AG09319 (cell line): ENCODE measurements around the gene SKA1.
"Not testable (repeated sequence)": the region's sequence is repeated elsewhere in the genome, so short reads cannot be mapped to it uniquely, and the experiment has no call there.

Experiments
- DNase-seq: peaks from one replicate; pipeline ENCODE4 v3.0.0-alpha.2; 2010; ENCODE audit warnings: low read depth; ENCODE audit errors: extremely low read depth
- CTCF ChIP-seq: IDR thresholded peaks from 2 replicates; pipeline ENCODE4 v1.5.1; 2011; ENCODE audit warnings: low read depth, mild to moderate bottlenecking, inconsistent platforms, low read length, moderate library complexity

SKA1 gene

DNA sequence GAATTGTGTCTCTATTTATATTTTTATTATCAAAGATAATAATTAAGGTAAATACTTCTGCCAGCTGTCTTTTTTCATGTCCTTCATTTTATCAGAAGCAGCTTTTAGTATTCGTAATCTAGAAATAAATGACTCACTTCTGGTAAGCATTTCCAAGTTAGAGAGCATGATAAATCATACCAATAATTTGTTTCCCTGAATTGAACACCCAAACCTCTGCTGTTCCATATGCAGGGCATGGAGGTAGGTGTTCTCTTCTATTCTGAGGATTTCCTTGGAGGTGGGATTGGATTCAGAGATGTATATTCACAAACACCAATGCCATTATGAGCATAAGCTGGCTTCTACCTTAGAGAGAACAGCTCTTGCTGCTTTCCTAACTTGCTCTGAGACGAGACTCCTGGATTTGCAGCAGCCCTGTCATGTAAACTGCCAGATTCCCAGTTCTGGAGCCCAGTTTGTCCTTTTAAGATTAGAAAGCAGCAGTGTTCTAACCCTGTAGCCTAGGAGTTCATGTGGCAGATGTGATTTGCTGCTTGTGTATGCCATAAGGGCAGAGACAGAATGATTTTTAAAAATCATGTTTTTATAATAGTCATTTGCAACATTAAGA, 47.5 kb downstream of the SKA1 start:
- no peak for TF ChIP-seq CTCF
- no peak for DNase-seq

DNA sequence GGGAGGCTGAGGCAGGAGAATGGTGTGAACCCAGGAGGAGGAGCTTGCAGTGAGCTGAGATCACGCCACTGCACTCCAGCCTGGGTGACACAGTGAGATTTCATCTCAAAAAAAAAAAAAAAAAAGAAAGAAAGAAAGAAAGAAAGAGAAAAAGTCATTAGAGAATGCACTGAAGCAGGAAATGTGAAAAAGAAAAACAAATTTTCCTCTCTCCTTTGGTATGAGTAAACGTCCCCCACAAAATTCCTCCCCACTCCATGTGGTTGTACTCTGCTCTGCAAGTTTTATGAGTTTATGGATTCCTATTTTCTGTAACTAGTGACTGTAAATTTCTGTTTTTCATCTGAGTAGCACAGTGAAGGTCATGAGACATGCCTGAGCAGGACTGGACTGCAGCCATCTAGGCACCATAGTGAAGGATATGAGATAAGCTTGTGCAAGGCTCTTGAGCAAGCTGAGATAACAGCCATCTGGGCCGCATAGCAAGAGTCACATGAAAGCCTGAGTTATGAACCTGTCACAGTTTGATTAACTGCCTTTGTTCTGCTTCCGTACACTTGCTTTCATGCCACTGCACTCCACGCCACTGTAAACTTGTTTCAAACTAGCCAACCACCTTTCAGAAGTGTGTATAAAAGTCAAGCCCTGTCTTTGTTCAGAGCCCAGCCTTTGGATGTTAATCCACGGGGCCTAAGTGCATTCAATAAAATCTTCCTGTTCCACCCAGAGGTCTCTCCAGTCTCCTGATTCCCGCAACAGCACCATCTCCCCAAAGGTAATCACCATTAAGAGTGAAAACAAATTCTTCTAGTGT, 50.2 kb downstream of the SKA1 start:
- TF ChIP-seq CTCF = no peak
- DNase-seq = no peak

DNA sequence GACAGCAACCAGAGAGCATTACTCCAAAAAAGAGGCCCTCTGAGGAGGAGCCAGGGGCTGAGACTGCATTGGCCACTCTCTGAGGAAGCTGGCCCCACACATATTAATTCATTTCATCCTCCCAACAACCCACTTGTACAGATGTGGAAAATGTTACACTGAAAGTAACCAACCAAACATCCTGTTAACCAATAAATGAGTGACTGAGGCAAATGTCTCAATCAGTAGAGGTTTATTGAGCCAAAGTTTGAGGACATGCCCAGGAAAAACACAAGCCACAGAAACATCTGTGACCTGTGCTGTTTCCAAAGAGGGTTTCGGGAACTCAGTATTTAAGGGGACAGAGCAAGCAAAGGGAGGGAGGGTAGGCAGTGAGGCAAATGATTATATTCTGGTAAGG, 53.0 kb downstream of the SKA1 start:
- DNase-seq = no peak
- TF ChIP-seq CTCF = no peak

GRCh38 chr18:50428531-50429206, 53.8 kb downstream of the SKA1 start:
- DNase-seq = no peak
- no peak for TF ChIP-seq CTCF

DNA sequence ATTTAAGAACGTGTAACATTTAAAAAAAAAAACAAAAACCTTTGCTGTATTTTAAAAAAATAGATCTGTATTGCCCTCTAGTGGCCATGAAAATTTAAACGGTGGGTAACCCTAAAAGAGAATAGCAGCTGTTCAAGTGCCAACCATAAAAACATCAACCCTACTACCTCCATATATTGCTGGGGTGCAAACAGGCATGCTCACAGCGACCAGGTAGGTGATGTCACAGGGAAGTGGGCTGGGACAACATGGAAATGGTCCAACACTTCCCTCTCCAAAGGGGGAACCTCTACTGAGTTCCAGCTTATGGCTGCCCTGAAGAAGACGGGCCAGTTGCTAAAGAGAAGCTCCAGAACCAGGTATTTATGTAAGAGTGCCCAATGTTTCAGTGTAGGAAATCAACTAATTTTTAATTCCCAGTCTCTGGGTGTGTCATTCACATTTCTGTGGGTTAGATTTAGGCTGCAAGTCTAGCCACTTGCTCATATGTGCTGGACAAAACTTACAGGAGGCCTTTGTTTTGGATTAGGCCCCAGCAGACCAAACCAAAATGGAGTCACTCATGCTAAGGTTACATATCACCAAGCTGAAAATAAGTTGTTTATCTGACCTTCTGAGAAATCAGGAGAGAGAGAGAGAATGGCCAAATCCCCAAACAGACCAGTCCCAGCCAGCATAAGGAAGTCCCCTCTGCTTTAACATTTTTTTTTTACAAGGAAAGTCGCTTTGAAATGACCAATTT, 54.5 kb downstream of the SKA1 start:
- TF ChIP-seq CTCF = peak; percentile 46
- DNase-seq = no peak

- no peak for DNase-seq
- no peak for TF ChIP-seq CTCF
Measured at GRCh38 chr18:50432915-50433314, 58.1 kb downstream of the SKA1 start.

DNA sequence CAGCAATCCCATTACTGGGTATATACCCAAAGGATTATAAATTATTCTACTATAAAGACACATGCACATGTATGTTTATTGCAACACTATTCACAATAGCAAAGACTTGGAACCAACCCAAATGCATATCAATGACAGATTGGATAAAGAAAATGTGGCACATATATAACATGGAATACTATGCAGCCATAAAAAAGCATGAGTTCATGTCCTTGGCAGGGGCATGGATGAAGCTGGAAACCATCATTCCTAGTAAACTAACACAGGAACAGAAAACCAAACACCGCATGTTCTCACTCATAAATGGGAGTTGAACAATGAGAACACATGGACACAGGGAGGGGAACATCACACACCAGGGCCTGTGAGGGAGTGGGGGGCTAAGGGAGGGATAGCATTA, 61.9 kb downstream of the SKA1 start:
- not testable (repeated sequence) for DNase-seq
